ENCODE measurements around the gene ZNF541.

DNA sequence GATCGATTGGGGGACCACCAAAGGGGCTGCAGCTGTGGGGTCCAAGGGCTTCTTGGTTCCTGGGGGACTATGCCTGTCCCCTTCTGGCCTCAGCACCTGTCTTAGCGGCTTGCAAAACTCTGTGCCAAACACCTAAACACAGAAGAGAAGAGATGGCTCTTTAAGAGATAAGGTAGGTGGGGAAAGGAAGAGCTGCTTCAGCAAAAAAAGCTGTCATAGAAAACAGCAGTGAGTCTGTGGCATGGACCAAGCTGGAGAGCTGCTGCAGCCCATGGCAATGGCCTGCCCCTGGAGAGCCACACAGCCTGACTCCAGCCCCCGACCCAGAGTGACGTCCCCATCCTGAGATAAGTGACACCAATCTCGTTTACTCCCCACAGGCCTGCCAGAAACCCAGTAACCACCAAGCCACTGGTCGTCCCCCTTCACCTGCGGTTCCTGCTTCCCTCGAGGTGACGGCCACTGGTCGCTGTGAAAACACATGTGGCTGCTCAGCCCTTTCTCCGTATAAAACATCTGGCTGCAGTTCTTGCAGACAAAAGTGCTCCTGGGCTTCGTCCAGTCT, 33.1 kb downstream of the ZNF541 start:
- TF ChIP-seq POLR2AphosphoS5 (IDR thresholded peaks at IDR 0.05) (no peak), CTCF (IDR thresholded peaks at IDR 0.05; ENCODE audit: poor library complexity, severe bottlenecking) (no peak), REST (IDR thresholded peaks at IDR 0.05; ENCODE audit: borderline replicate concordance) (no peak), EP300 (conservative IDR thresholded peaks at IDR 0.05; ENCODE audit: poor library complexity, severe bottlenecking) (no peak)

Measured in neural cell (in vitro differentiated cells).